HepG2 (cell line): ENCODE data around the gene RNASE8.

Experiments used
- AKAP8 ChIP-seq: sonication (generic); formaldehyde crosslinking; IDR thresholded peaks from 2 replicates; pipeline ENCODE4 v1.5.1; 2020; ENCODE audit warnings: mild to moderate bottlenecking, missing genetic modification reagents
- CBX5 ChIP-seq: sonication (generic); formaldehyde crosslinking; IDR thresholded peaks from 2 replicates; pipeline ENCODE4 v1.4.0; 2020; ENCODE audit warnings: missing genetic modification reagents, borderline replicate concordance
- EP300 ChIP-seq, 3 experiments: sonication (generic) in 1 of 3; formaldehyde crosslinking in 1 of 3; IDR thresholded peaks; 2 replicates each; pipeline versions ENCODE4 v1.5.1 to v1.6.1; 2011 to 2020; ENCODE audit warnings: low read depth in 2 of 3, low read length in 2 of 3, borderline replicate concordance in 1 of 3, improper control_type of control experiment in 1 of 3, mild to moderate bottlenecking in 1 of 3, missing genetic modification reagents in 1 of 3, moderate library complexity in 1 of 3
- MLX ChIP-seq: IDR thresholded peaks from 2 replicates; pipeline ENCODE4 v1.6.1; 2016
- NFIB ChIP-seq: sonication (generic); formaldehyde crosslinking; IDR thresholded peaks from 2 replicates; pipeline ENCODE4 v1.9.0; 2021; ENCODE audit warnings: missing genetic modification reagents, mild to moderate bottlenecking, borderline replicate concordance
- PAF1 ChIP-seq: IDR thresholded peaks from 2 replicates; pipeline ENCODE4 v1.6.1; 2016; ENCODE audit warnings: missing genetic modification reagents, missing compliant biosample characterization
- REPIN1 ChIP-seq: sonication (generic); formaldehyde crosslinking; IDR thresholded peaks from 2 replicates; pipeline ENCODE4 v1.8.0; 2022; ENCODE audit warnings: missing genetic modification reagents, low read depth, mild to moderate bottlenecking, borderline replicate concordance
- SP2 ChIP-seq: sonication (generic); formaldehyde crosslinking; IDR thresholded peaks from 2 replicates; pipeline ENCODE4 v1.5.1; 2020; ENCODE audit warnings: mild to moderate bottlenecking, missing genetic modification reagents
- TAF15 ChIP-seq: fragments of 200-400 bp; formaldehyde crosslinking; IDR thresholded peaks from one replicate; pipeline ENCODE4 v1.6.1; 2018; ENCODE audit warnings: mild to moderate bottlenecking, low read depth, low read length; ENCODE audit not compliant: poor library complexity, severe bottlenecking
- ZHX1 ChIP-seq: sonication (generic); formaldehyde crosslinking; IDR thresholded peaks from 2 replicates; pipeline ENCODE4 v1.8.1; 2022; ENCODE audit warnings: low read depth, mild to moderate bottlenecking, missing genetic modification reagents
- ZNF207 ChIP-seq: fragments of 450-650 bp; IDR thresholded peaks from 2 replicates; pipeline ENCODE4 v1.6.1; 2016; ENCODE audit warnings: antibody characterized with exemption, borderline replicate concordance

- TF ChIP-seq NFIB (no peak), TAF15 (no peak), CBX5 (CRISPR knock-in tag) (peak; percentile 34; the same call in 1 of the 2 replicates), EP300 (IDR thresholded peaks at IDR 0.05; ENCODE audit: low read depth in 2 of 2, low read length in 2 of 2) (peak in 1 of 2 experiments; percentile 88; a peak in 2 of 4 replicates), EP300 (CRISPR knock-in tag; IDR thresholded peaks at IDR 0.05; ENCODE audit: borderline replicate concordance) (peak; percentile 54; the same call in 1 of the 2 replicates), AKAP8 (CRISPR knock-in tag) (no peak), ZHX1 (peak; percentile 77; the same call in 1 of the 2 replicates), SP2 (no peak), ZNF207 (no peak), MLX (CRISPR knock-in tag) (0 out of 2 replicates have a peak, but pooled peaks have one; percentile 47), PAF1 (no peak), REPIN1 (CRISPR knock-in tag) (peak; percentile 42; the same call in 1 of the 2 replicates)
These were observed 2.0 kb upstream of the RNASE8 start for GRCh38 chr14:21055432-21056117.
